GM12892 (cell line): Measurements from ENCODE around the gene GPR156.

ENCODE experiments used
- DNase-seq: peaks from one replicate; pipeline ENCODE4 v3.0.0; 2011; ENCODE audit not compliant: insufficient read length
- FAIRE-seq: peaks from 2 replicates; lab custom pipeline; 2011; peaks lifted over from hg19 to GRCh38; lab: Jason Lieb, UNC
- POLR2A ChIP-seq: IDR thresholded peaks from 2 replicates; pipeline ENCODE4 v1.6.1; 2011; ENCODE audit warnings: low read depth, low read length, control low read depth
- POLR2AphosphoS5 ChIP-seq: IDR thresholded peaks from 2 replicates; pipeline ENCODE4 v1.6.1; 2011; ENCODE audit warnings: low read depth, low read length, control low read depth
- TAF1 ChIP-seq: IDR thresholded peaks from 2 replicates; pipeline ENCODE4 v1.6.1; 2011; ENCODE audit warnings: low read depth, mild to moderate bottlenecking, control low read depth, low read length, borderline replicate concordance

GPR156 gene

GRCh38 chr3:120155108-120155507 lies 129.9 kb downstream of the GPR156 start:
- TF ChIP-seq TAF1: no peak
- TF ChIP-seq POLR2A: no peak
- no peak for TF ChIP-seq POLR2AphosphoS5
- no peak for DNase-seq
- FAIRE-seq: no peak

GRCh38 chr3:120153294-120153693 lies 131.7 kb downstream of the GPR156 start:
- DNase-seq: no peak
- no peak for TF ChIP-seq TAF1
- TF ChIP-seq POLR2A: no peak
- TF ChIP-seq POLR2AphosphoS5: no peak
- FAIRE-seq: no peak

DNA sequence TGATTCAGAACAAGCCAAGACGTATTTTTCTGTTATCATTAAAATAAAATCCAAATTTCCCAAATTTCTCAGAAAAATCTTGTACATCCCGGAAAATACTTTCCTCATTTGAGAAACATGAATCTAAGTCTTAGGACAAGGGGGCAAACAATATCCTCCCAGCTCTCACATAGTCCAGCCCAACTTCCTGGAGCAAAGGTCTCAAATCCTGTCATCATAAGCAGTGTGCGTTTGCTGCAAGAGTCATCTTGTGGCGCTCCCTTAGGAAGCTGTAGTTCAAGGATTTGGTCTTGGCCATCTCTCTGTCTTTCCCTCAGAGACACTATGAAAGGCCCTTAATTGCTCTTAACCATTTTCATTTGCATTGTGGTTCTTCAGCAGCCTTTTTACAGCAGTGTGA lies 133.2 kb downstream of the GPR156 start:
- FAIRE-seq (no peak), DNase-seq (no peak)
- TF ChIP-seq POLR2A (no peak), POLR2AphosphoS5 (no peak), TAF1 (no peak)

DNA sequence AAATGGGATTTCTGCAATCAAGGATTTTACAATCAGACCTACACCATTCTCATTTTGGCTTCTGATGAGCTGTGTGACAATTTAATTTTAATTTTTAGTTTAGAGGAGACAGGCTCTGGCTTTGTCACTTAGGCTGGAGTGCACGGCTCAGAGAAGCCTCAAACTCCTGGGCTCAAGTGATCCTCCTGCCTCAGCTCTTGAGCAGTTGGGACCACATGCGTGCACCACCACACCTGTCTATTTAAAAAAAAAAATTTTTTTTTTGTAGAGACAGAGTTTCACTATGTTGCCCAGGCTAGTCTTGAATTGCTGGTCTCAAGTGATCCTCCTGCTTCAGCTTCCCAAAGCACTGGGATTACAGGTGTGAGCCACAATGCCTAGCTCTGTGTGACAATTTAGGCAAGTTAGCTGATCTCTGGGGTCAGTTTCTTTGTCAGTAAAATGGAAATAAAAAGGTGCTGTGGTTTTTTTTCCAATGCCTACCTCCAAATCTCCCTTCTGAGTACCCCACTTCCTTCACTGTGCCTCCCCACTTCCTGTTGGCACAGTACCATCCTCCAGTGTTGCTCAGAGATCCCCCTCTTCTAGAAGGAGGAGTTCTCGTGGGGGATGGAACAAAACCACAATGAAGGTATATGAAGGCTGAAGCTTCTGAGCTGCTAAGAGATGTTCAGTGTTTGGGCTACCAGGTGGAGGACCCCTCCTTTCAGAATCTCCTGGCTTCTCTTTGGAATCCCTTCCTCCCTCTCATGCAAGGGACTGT lies 136.7 kb downstream of the GPR156 start:
- TF ChIP-seq POLR2AphosphoS5 (no peak), TAF1 (no peak), POLR2A (no peak)
- FAIRE-seq: no peak
- DNase-seq: no peak

DNA sequence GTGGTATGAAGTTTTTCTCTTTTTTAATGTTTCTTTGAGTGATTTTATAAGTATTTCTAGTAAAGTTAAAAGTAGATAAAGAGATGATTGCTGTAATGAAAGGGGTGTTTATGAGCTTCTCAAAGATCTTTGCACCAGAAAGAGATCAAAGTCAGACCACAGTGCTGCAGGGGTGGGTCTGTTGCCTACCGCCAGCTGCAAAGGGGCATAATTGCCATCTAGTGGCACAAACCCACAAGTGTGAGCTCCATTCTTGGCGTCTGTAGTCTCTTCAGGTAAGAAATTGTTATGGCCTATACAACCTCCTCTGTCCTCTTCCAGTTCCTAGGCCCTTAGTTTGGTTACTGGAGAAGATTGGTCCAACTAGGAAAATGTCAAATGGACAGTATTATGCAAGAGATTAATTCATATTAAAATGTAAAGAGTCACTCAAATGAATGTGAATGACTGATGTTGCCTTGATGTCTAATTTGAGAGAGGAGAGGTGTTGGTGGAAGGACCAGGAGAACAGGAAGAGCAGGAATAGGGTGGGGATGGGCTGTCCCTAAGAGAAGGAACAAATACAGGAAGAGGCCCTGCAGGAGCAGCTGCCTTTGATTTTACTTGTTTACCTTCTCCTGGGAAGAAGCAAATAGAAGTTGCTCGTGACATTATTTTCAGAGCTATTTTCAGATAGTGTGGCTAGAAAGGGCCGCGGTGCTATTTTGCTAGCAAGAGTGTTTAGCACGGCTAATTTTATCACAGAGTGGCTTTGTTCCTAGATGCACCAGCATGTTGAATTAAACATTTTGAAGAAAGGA lies 137.8 kb downstream of the GPR156 start:
- no peak for DNase-seq
- FAIRE-seq: no peak
- no peak for TF ChIP-seq TAF1

DNA sequence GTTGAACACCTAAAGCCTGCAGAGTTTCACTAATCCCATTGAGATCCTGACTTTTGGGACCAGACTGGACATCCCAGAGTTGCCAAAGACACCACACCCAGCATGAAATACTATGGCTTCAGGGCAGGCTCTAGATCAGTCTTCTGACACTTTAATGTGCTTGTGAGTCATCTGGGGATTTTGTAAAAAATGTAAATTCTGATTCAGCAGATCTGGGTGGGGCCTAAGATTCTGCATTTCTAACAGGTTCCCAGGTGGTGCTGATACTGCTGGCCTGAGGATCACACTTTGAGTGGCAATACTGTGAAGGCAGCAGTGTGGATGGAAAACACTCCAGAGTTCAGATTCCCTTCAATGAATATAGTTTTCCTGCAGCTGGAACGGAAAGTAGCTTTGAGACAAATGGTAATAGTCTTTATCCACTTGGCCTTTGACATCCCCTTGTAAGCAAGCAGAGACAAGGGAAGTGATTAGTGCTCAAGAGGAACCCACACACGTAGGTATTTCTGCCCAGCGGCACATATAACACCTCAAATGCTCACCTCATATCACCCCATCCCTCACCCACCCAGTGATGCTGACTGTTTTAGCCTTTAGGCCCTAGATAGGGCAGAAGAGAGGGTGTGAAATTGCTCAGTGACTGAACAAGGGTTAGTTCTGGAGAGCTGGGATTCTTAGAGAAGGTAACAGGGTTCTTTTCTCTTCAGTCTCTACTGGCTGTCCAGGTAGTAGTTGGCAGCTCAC lies 139.3 kb downstream of the GPR156 start:
- FAIRE-seq (no peak), DNase-seq (no peak)
- TF ChIP-seq TAF1 (no peak), POLR2AphosphoS5 (no peak), POLR2A (no peak)

DNA sequence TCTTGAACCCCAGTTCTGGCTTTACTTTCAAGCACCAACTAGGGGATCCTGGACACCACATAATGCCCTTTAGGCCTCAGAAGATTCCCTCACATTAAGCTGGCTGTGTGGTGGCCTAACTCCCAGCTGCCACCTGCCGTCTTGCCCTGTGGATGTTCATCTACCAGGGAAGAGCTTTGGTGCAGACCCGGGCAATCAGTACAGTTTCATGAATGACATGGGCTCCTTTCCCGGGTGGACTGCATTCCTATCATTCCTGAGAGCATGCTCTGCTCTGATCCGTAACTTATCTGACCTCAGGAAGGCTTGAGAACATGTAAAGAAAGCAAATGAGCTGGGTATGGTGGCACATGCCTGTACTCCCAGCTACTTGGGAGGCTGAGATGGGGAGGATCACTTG lies 140.8 kb downstream of the GPR156 start:
- no peak for TF ChIP-seq POLR2AphosphoS5
- no peak for TF ChIP-seq TAF1
- no peak for TF ChIP-seq POLR2A
- DNase-seq: no peak
- no peak for FAIRE-seq

DNA sequence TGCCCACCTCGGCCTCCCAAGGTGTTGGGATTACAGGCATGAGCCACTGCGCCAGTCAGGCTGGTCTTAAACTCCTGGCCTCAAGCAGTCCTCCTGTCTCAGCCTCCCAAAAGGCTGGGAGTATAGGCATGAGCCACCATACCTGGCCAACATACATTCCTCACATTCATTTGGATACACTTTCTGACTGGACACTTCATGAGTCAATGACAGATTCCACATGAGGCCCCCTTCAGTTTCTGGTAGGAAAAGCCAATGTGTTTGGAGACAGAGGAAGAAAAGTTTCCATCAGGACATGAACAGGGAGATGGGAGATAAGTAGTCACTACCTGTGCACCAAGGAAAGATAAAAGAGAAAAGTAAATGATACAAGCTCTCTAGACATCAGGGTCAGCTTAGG lies 141.3 kb downstream of the GPR156 start:
- no peak for TF ChIP-seq TAF1
- TF ChIP-seq POLR2A: no peak
- no peak for TF ChIP-seq POLR2AphosphoS5
- FAIRE-seq (no peak), DNase-seq (no peak)

GRCh38 chr3:120142236-120142635 lies 142.8 kb downstream of the GPR156 start:
- no peak for FAIRE-seq
- TF ChIP-seq TAF1 (no peak), POLR2AphosphoS5 (no peak), POLR2A (no peak)
- DNase-seq: no peak

DNA sequence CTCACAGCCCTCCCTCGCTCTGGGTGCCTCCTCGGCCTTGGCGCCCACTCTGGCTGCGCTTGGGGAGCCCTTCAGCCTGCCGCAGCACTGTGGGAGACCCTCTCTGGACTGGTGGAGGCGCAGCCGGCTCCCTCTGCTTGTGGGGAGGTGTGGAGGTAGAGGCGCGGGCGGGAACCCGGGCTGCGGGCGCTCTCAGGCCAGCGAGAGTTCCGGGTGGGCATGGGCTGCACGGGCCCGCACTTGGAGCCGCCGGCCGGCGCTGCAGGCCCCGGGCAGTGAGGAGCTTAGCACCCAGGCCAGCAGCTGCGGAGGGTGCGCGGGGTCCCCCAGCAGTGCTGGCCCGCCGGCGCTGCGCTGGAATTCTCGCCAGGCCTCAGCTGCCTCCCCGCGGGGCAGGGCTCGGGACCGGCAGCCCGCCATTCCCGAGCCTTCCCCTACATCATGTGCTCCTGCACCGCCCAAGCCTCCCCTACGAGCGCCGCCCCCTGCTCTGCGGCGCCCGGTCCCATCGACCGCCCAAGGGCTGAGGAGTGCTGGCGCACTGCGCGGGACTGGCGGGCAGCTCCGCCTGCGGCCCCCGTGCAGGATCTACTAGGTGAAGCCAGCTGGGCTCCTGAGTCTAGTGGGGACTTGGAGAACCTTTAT lies 144.8 kb downstream of the GPR156 start:
- TF ChIP-seq POLR2A: no peak
- TF ChIP-seq TAF1: no peak
- TF ChIP-seq POLR2AphosphoS5: no peak
- no peak for FAIRE-seq

GRCh38 chr3:120139140-120139539 lies 145.9 kb downstream of the GPR156 start:
- no peak for FAIRE-seq
- no peak for TF ChIP-seq TAF1
- TF ChIP-seq POLR2A: no peak
- TF ChIP-seq POLR2AphosphoS5: no peak
- DNase-seq: no peak

More for the DNA sequence above, 144.8 kb downstream of the GPR156 start:
- DNase-seq: no peak
